Lung microvascular endothelial cell (primary cell): ENCODE data around the gene ADAMTS2. TPM values are rescaled to one million over a fixed set of nuclear protein-coding genes. Genes with fewer than 3 reads are reported as not detected.

ENCODE experiments used
- DNase-seq, 2 donors: peaks; one replicate each; pipeline versions ENCODE4 v3.0.0 to v3.0.0-alpha.2; 2010; ENCODE audit warnings: low read depth in 2 of 2
- total RNA-seq: library from RNA; depleted of rRNA; stranded (reverse); fragments of >200 nt; gene quantifications from 2 replicates; pipeline ENCODE4 v1.2.1, GENCODE V29; 2014

Gene ADAMTS2
- total RNA-seq, 1 donor from 2014 or later: 0.40 TPM

DNA sequence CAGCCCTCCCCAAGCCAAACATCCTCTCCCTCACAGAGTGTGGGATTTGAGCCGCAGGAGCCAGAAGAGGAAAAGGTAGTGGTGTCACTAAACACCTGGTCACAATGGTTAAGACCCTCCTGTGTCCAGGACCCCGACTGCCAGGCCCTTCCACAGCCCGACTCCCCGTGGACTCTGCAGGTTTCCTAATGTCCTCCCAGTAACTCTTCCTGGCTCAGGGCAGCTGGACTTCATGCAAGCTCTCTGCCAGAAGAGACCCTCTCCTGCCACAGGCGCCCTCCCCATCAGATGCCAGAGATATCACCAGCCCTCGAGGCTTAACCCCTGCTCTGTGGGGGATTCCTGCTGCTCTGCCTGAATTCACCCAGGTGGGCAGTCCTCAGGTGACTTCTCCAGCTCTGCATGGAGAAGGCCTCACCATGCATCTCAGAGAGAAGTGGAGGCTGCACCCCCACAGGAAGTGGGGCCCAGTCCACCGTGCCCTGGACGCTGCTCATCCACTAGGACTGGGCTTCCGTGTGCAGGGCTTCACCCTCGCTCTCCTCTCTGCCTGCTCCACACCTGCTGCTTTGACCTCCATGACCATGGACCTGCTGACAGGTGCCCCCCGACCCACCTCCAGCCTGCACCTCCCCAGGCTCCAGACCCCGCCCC, 111.2 kb downstream of the ADAMTS2 start:
- DNase-seq: no peak

DNA sequence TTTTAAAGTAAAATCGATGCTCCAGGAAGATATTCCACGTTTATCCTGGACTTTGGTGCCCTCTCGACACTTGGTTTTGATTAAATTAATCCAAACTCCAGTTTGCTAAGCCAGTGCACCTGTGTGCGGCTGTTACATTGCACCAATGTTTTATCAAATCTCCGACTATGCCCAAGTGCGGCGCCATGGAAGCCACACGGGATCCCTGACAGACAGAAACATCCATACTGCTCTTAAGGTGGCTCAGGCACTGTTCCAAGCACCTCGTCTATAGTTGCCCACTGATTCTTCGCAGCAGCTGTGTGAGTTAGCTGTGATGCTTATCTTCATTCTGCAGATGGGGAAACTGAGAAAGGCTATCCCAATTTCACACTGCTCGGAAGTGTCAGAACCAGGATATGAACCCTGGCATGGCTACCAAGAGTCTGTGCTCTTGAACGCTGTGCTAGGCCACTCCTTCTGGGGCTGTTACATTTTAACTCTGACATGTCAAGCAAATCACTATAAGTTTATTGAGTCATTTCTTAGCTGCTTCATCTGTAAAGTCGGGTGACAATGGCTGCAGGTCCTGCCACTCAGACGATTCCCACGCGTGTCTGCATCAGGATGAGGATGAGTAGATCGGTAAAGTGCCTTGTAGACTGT, 113.0 kb downstream of the ADAMTS2 start:
- no peak for DNase-seq

DNA sequence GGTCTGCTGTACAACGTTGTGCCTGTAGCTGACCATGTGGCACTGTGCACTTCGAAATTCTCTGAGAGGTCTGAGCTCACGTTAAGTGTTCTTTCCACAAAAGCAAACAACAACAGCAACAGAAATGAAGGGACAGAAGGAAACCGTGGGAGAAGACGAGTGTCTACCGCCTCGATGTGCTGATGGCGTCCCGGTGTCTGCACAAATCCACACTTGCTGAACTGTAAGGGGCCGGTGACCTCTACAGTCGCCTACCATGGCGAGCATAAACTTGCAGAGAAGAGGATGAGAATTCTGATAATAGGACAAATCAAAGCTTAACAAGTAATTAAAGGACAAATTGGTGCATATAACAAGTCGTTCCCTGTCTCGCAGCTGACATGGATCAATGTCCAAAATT, 114.0 kb downstream of the ADAMTS2 start:
- DNase-seq: no peak

DNA sequence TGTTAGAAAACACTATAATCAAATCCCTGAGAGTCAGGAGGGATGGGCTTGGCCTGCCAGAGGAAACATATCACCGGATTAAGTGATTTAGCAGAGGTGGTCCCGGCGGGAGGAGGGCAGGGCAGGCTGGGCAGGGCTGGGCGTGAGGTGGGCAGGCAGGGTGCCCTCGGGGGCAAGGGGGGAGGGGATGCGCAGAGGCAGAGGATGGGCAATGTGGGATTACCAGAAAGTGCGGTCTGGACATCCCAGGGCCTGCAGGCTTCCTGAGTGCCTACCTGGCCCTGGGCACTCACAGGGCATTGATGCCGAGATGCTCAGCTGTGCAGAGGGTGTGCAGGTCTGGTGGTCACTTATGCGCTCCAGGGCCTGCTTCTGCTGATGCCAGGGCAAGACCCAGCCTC, 115.2 kb downstream of the ADAMTS2 start:
- DNase-seq: no peak

DNA sequence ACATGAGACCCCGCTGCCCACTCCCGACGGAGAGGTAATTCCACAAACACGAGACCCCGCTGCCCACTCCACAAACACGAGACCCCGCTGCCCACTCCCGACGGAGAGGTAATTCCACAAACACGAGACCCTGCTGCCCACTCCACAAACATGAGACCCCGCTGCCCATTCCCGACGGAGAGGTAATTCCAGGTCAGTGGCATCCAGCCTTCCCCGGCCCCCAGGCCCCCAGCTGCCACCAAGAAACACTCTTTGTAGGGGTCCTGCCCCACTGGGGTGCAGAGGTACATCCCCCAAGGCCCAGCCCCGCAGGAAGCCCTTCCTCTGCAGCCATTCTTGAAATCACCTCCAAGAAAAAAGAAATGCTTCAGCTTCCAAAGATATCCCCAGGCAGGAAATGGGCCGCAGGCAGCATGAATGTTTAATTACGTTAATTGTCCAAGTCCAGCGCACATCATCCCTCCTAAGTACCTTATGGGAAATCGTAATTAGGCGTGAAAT, 115.9 kb downstream of the ADAMTS2 start:
- no peak for DNase-seq

DNA sequence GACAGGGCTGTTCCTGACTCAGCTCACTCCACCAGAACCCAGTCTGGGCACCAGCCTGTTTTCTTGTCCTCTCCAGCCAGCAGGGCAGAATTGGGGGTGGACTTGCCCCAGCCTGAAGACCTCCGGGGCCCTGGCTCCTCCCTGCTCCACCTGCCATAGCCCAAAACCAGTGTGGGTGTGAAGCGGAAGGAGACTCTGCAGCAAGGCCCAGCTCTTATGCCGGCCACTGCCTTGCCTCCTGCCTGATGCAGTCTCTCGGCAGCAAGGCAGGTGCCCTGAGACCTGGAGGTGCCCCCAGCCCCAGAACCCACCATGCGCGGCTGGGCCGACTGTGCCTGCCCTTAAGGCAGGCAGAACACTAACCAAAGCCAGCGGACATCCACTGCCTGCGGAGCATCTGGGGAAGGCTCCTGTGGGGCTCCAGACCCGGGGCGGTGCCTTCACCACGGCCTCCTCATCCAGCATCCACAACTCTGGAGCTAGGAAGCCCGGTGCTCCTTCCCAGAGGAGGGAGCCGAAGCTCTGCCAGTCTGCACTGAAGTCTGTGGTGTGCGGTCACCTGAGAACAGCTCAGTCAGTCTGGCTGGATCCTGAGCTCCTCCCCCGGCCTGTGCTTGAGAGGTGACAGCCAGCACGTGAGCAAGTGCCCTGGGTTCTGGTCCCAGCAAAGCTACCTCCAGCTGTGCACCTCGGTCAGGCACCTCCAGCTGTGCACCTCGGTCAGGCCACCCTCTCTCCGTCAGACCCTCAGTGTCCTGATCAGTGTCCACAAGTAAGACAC, 116.7 kb downstream of the ADAMTS2 start:
- no peak for DNase-seq

DNA sequence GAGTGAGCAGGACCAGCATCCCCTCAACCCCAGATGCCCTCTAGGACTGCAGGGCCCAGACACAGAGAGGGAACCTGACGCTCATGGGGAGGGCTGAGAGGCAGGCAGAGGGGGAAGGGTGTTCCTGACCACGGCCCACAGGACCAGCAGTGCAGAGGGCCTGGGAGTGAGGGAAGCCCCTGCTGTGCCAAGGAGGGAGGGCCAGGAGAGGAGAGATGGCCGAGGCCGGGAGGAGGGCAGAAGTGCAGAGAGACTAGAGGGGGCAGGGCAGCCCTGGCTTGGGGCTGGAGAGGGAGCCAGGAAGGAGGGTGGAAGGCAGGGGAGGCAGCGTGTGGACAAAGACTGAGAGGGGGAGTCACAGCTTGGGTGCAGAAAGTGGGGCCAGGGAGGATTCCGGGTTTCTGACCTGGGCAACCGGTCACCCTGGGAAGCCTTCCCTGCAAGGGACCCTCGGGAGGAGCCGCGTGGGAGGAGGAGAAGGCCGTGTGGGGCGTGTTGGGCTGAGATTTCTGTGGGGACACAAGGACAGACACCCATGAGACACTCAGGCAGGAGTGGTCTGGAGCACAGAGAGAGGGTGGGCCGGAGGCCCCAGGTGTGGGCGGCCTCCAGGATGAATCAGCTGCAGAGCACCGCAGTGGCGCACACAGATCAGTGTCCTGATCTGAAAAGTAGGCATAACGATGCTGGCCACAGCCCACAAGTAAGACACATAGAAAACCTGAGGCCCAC, 117.5 kb downstream of the ADAMTS2 start:
- DNase-seq: no peak

DNA sequence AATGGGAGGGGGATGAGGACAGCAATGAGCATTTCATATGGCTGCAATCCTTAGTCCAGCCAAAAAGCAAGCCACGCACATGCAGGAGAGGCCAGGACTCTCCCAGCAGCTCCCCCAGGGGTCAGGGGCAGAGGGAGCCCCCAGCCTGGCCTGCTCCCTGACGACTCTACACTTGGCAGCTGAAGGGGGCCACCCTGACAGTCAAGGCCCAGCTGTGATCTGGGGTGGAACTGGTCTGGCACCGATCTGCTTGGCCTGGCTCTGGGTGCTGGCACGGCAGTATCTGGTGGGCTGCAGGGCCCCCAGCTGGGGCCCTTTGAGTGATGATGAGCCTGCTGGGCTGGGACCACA, 118.1 kb downstream of the ADAMTS2 start:
- no peak for DNase-seq

DNA sequence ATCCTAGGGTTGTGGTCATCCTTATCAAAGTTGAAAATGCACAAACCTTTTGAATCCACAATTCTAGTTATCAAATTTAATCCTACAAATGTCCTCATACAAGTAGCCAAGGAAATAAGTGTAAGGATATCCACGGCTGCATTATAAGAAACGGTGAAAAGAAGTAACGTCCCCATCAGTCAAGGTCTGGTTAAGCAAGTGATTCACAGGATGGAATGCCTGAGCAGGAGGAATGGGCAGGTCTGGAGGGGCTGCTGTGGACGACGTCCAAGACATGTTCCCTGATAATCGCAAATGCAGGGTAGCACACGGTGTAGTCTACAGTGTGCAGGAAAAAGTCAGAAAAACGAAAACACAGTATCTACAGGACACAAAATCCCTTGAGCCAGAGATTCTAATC, 118.6 kb downstream of the ADAMTS2 start:
- no peak for DNase-seq

DNA sequence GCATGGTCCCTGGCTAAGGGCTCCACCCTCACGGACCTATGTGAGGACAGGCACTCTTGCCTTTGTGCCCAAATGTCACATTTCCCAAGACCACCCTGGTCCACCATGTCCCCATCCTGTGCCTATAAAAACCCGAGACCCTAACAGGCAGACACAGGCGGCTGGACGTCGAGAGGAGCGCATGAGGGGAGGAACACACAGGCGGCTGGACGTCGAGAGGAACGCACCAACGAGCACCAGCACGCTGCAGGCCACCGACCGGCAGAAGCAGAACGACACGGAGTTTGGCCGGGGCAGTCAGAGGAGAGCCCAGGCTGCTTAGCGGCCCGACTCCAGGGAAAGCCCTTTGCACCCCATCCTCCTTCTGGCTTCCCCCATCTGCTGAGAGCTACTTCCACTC, 119.9 kb downstream of the ADAMTS2 start:
- no peak for DNase-seq

DNA sequence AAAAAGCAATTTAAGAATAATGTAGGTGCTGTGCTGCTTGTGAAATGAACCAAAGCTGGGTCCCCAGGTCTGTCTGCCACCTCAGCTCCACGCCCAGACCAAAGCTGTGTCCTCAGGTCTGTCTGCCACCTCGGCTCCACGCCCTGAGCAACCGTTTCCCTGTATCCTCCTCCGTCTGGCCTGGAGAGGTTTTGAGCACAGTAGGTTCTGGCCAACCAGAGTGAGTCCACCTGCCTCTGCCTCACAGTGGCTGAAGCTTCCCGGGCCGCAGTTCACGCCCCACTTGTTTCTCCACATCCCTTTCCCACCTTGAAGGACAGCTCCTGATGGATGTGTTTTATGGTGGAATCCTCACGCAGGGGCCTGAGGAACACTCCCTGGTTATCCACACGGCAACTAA, 120.5 kb downstream of the ADAMTS2 start:
- no peak for DNase-seq

DNA sequence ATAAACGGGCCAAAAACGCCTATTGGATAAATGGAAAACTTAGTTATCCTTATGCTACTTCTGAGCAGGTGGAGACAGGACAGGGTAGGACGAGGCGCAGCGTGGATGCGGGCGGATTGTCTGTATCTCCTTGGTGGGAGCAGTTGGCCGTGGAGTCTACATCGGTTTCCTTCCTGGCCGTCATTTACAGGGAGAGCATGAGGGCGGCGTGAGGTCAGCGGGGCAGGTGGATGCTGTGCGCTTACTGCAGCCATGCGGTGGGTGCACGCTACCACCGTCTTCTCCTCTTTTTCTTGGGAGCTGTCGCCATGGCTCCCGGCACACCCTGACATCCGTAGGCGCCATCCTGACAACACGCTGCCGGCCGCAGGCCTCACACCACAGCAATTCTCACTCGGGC, 121.3 kb downstream of the ADAMTS2 start:
- no peak for DNase-seq

DNA sequence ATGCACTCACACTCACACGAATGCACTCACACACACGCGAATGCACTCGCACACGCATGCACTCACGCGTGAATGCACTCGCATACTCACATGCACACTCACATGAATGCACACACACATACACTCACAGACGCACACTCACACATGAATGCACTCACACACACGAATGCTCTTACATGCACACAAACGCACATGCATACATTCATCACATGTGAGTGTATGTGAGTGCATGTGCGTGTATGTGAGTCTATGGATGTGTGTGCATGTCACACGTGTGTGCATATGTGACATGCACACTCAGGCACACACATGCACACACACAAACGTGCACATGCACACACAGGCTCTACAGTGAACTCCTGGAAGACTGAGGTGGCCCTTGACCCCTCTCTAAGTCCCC, 121.7 kb downstream of the ADAMTS2 start:
- no peak for DNase-seq

DNA sequence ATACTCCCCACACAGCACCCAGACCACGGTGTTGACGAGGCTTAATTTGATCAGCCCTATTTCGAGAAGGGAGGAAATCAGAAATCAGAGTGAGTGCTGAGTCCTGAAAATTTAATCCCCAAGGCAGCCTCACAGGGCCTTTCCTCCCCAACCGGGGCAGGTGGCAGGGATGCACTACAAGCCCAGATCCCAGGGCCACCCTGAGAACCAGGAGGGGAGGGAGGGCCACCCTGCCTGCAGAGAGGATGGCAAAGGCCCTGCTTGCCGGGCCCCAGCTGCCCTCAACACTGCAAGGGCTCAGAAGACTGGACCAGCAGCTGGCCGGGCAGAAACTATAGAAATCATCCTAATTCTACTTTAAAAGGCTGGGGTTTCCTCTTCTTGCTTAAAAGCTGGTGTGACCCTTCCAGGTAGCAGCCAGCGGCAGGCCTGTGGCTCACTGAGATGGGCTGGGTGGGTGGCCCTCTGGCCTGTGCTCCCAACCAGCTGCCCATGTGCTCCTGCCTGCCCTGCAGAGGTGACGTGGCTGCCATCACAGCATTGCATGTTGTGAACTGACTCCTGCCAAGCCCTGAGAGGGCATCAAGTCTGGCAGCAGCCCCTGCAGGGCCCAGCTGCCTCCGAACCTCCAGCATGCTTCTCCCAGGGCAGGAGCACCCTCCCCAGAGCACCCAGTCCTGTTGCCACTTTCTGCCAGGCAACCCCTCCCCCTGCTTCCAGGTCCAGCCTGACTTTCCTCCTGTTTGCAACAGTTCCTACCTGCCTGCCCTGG, 122.8 kb downstream of the ADAMTS2 start:
- no peak for DNase-seq

DNA sequence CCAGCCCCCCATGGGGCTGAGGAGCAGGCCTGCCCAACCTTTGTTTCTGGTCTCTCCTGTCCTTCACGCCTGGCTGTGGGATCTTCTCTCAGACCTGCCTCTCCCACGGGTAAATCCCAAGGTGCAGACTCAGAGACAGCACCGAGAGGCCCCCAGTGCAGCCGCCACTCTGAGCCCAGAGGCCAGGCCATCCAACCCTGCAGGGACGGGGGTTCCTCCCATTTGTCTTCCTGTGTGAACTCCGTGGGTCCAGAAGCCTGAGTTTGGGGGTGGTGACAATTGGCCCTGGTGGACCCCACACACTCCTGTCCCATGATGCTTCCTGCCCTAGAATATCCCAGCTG, 123.4 kb downstream of the ADAMTS2 start:
- DNase-seq: no peak

DNA sequence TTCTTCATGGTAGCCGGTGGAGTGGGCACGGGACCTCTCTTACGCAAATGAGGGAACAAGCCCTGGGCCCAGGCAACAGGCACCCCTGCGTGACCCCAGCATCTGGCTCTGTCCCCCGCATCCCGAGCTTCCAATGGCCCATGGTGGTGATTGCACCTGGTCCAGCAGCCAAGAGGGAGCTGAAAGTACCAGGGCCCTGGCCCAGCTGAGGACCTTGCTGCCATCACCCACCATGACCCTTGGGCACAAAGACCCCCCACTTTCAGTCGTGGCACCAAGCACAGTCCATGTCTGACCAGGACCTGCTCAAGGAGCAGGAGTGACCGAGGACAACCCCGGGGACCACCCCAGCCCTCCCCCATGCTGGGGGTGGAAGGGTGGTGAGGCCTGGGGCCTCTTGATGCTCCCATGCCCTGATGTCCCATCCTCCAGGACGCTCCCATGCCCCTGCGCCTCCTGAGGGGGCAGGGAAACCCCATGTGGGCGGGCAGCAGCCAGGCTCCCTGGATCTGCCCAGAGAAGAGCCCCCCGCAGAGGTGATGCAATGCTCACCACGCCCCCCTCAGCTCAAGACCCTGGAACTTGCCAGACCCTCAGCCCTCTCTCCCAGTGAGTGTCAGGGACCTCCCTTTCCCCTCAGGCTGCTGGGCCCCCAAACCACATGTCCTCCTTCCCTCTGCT, 123.9 kb downstream of the ADAMTS2 start:
- DNase-seq: no peak

DNA sequence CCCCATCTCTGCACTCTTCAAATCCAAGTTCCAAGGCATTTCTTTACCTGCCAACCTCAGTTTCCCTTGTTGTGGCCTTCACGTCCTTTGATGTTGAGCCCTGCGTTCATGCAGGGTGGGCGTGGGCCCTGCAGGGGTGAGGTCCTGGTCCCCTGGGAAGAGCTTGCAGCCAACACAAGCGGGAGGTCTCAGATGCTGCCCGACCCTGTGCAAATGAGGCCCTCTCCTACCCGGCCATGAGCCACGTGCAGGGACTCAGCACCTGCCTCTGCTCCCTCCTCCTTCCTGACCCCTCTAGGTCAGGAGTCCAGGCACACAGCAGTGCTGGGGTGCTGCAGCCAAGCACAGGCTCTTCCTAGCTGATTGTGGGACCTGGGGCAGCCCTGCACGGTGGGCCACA, 124.5 kb downstream of the ADAMTS2 start:
- no peak for DNase-seq

DNA sequence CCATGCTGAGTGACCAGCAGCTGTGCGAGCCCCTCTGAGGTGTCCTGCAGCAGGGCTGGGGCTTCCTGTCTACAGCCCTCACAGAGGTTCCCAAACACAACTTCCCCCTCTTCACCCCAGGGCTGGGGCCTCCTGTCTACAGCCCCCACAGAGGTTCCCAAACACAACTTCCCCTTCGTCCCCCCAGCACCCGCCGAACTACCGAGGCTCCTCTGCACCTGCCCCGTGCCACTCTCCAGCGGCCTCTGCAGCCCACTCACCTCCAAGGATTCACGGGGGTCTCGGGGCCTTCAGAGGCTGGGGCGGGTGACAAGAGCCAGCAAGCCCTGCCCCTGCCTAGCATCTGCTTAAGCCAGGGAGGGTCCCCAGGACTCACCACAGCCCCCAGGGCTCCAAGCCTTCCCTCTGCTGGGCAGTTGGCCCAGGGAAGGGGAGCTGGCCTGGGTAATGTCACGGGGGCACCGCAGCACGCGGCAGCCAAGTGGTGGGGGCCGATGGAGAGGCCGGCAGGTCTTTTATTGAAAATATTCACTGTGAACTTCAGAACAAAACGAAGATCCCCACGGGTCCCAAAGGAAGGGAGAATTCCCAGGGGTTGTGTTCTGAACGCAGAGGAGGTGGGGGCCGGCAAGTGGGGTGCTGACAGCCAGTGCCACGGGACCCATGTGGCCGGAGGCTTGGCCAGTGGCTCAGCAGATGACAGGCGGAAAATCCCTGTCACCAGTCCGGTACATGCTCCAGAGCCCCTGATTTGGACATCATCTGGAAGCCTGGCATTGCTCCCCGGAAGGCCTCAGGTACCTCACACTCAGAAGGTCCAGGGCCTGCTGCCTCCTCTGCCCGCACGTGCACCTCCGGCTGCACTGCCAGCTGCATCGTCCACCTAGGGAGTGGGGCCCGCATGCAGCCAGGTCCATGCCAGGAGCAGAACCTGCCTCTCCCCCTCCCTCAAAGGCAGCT, 125.3 kb downstream of the ADAMTS2 start:
- DNase-seq: no peak

DNA sequence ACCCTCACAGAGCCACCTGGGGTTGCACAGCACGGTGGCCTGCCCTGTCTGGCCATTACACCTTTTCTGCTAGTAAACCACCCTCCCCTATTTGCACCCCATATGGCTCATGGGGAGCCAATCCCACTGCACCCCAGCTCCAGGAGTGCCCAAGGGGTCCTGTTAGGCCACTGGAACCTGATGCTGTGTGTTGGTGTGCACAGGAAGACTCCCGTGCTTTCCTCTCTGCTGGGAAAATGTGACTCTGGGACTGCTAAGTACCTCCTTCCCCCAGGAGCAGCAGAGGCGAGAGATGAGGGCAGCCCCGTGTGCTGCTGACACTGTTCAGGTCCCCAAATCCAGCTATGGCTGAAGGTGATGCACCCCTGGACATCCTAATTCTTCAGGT, 126.3 kb downstream of the ADAMTS2 start:
- no peak for DNase-seq
